WERI-Rb-1 (cell line): ENCODE data around the gene LGMN.

Experiments used
- DNase-seq: peaks from one replicate; pipeline ENCODE4 v3.0.0-alpha.2; 2020
- H3K27ac ChIP-seq: fragments of 250-450 bp; sonication (Bioruptor Pico); 2 replicates; pipeline ENCODE4 v1.5.1; 2020; ENCODE audit warnings: mild to moderate bottlenecking, moderate library complexity
- H3K27me3 ChIP-seq: fragments of 250-450 bp; sonication (Bioruptor Pico); 2 replicates; pipeline ENCODE4 v1.5.1; 2021; ENCODE audit warnings: mild to moderate bottlenecking, low read depth, moderate library complexity; ENCODE audit not compliant: insufficient read depth, severe bottlenecking
- H3K36me3 ChIP-seq: fragments of 250-450 bp; sonication (Bioruptor Pico); 2 replicates; pipeline ENCODE4 v1.5.1; 2020; ENCODE audit warnings: mild to moderate bottlenecking, moderate library complexity
- H3K4me3 ChIP-seq: 2 replicates; pipeline ENCODE4 v1.5.1; 2011; ENCODE audit warnings: low read depth, mild to moderate bottlenecking, control low read depth, low read length
- H3K9me3 ChIP-seq: fragments of 250-450 bp; sonication (Bioruptor Pico); 2 replicates; pipeline ENCODE4 v1.5.1; 2021; ENCODE audit warnings: mild to moderate bottlenecking, moderate library complexity; ENCODE audit not compliant: severe bottlenecking
- CTCF ChIP-seq: IDR thresholded peaks from 2 replicates; pipeline ENCODE4 v1.5.1; 2011; ENCODE audit warnings: low read depth, mild to moderate bottlenecking, control low read depth, inconsistent platforms, low read length

Gene LGMN

GRCh38 chr14:92789457-92790089 is 41.1 kb upstream of the LGMN start:
- no peak overlapping the region for H3K4me3 ChIP-seq
- H3K27ac ChIP-seq, result no peak overlapping the region
- H3K9me3 ChIP-seq, result peaks cover 3% of the 10 kb centered on the region
- H3K27me3 ChIP-seq, result no peaks in the 10 kb centered on the region
- no peak for DNase-seq
- no peak for TF ChIP-seq CTCF
- no peaks in the 10 kb centered on the region for H3K36me3 ChIP-seq

GRCh38 chr14:92787554-92787953 is 39.1 kb upstream of the LGMN start:
- H3K36me3 ChIP-seq, result no peaks in the 10 kb centered on the region
- peaks cover 3% of the 10 kb centered on the region for H3K9me3 ChIP-seq
- no peak overlapping the region for H3K27ac ChIP-seq
- no peak for TF ChIP-seq CTCF
- no peak for DNase-seq
- no peaks in the 10 kb centered on the region for H3K27me3 ChIP-seq
- no peak overlapping the region for H3K4me3 ChIP-seq

- Histone ChIP-seq H3K27ac (no peak overlapping the region), H3K36me3 (no peaks in the 10 kb centered on the region), H3K9me3 (peaks cover 3% of the 10 kb centered on the region), H3K4me3 (no peak overlapping the region), H3K27me3 (no peaks in the 10 kb centered on the region)
- TF ChIP-seq CTCF, result no peak
- no peak for DNase-seq
These were observed 38.0 kb upstream of the LGMN start for GRCh38 chr14:92786427-92786756.

GRCh38 chr14:92785667-92786426 is 37.4 kb upstream of the LGMN start:
- Histone ChIP-seq H3K27me3 (no peaks in the 10 kb centered on the region), H3K9me3 (peaks cover 3% of the 10 kb centered on the region), H3K36me3 (no peaks in the 10 kb centered on the region), H3K4me3 (no peak overlapping the region), H3K27ac (no peak overlapping the region)
- no peak for TF ChIP-seq CTCF
- DNase-seq, result no peak

GRCh38 chr14:92783813-92784431 is 35.5 kb upstream of the LGMN start:
- H3K36me3 ChIP-seq, result no peaks in the 10 kb centered on the region
- H3K4me3 ChIP-seq, result no peak overlapping the region
- no peaks in the 10 kb centered on the region for H3K9me3 ChIP-seq
- no peaks in the 10 kb centered on the region for H3K27me3 ChIP-seq
- DNase-seq, result peak; percentile 55
- TF ChIP-seq CTCF, result 0 out of 2 replicates have a peak, but pooled peaks have one; percentile 10
- H3K27ac ChIP-seq, result no peak overlapping the region
